CD4-positive, alpha-beta T cell treated with Interleukin-6 for 4 hours (primary cell): ENCODE measurements around the gene SOX2.
"Not testable (repeated sequence)": the region's sequence is repeated elsewhere in the genome, so short reads cannot be mapped to it uniquely, and the experiment has no call there.

Source experiments
- DNase-seq: peaks from one replicate; pipeline ENCODE4 v3.0.0-alpha.2; 2020; ENCODE audit warnings: mixed read lengths

The SOX2 gene

GRCh38 chr3:181724192-181724965 lies 12.7 kb downstream of the SOX2 start:
- no peak for DNase-seq

GRCh38 chr3:181725131-181725731 lies 13.5 kb downstream of the SOX2 start:
- no peak for DNase-seq

- no peak for DNase-seq
Observed at GRCh38 chr3:181725830-181726229, 14.1 kb downstream of the SOX2 start.

GRCh38 chr3:181726351-181727330 lies 14.9 kb downstream of the SOX2 start:
- DNase-seq = no peak

- no peak for DNase-seq
Observed at GRCh38 chr3:181727341-181728032, 15.8 kb downstream of the SOX2 start.

- no peak for DNase-seq
Observed at GRCh38 chr3:181728470-181729340, 17.0 kb downstream of the SOX2 start.

- DNase-seq = no peak
Observed at GRCh38 chr3:181729341-181729869, 17.7 kb downstream of the SOX2 start.

- no peak for DNase-seq
Observed at GRCh38 chr3:181730316-181730715, 18.6 kb downstream of the SOX2 start.

- DNase-seq = no peak
Observed at GRCh38 chr3:181730934-181731333, 19.2 kb downstream of the SOX2 start.

- no peak for DNase-seq
Observed at GRCh38 chr3:181735911-181736310, 24.2 kb downstream of the SOX2 start.

- no peak for DNase-seq
Observed at GRCh38 chr3:181738551-181738950, 26.8 kb downstream of the SOX2 start.

GRCh38 chr3:181739628-181740027 lies 27.9 kb downstream of the SOX2 start:
- no peak for DNase-seq

GRCh38 chr3:181741417-181741816 lies 29.7 kb downstream of the SOX2 start:
- DNase-seq = no peak

- no peak for DNase-seq
Observed at GRCh38 chr3:181752202-181752671, 40.5 kb downstream of the SOX2 start.

- DNase-seq = no peak
Observed at GRCh38 chr3:181753391-181753790, 41.7 kb downstream of the SOX2 start.

- no peak for DNase-seq
Observed at GRCh38 chr3:181755959-181756358, 44.2 kb downstream of the SOX2 start.

- no peak for DNase-seq
Observed at GRCh38 chr3:181756645-181757297, 45.0 kb downstream of the SOX2 start.

- no peak for DNase-seq
Observed at GRCh38 chr3:181757694-181758306, 46.1 kb downstream of the SOX2 start.

- DNase-seq = no peak
Observed at GRCh38 chr3:181761906-181762305, 50.2 kb downstream of the SOX2 start.

- DNase-seq = not testable (repeated sequence)
Observed at GRCh38 chr3:181764033-181764432, 52.3 kb downstream of the SOX2 start.
